Stimulated activated CD8-positive, alpha-beta memory T cell treated with anti-CD3 and anti-CD28 coated beads, Interleukin-7, amount 100 ng/mL, for 24 hours (primary cell): ENCODE results near the gene NAA60.

Experiments
- DNase-seq: peaks from one replicate; pipeline ENCODE4 v3.0.0-alpha.2; 2020; ENCODE audit warnings: low read depth

Gene NAA60

GRCh38 chr16:3443108-3444031 is at the start of gene NAA60, which contains the start of gene ZNF597:
Gene NAA60 (plus strand): TSS chr16:3443680. CDS start chr16:3476228, 32,548 bp downstream.
Gene ZNF597 (minus strand): TSS chr16:3443504. CDS start chr16:3443153, 351 bp downstream.
- DNase-seq: peak; percentile 43

- no peak for DNase-seq
Observed at GRCh38 chr16:3400446-3400778, 43.1 kb upstream of the NAA60 start.

- DNase-seq: peak; percentile 99
Observed at GRCh38 chr16:3400779-3401688, 42.4 kb upstream of the NAA60 start, which contains the start of the genes ZNF174 and ZSCAN32. Gene ZNF174 (plus strand): TSS chr16:3401215. CDS start chr16:3402005, 790 bp downstream. Gene ZSCAN32 (minus strand): TSS chr16:3401004. CDS start chr16:3397557, 3,447 bp downstream.

- no peak for DNase-seq
Observed at GRCh38 chr16:3401719-3402397, 41.6 kb upstream of the NAA60 start.

GRCh38 chr16:3408561-3409197 is 34.8 kb upstream of the NAA60 start:
- DNase-seq: no peak

GRCh38 chr16:3413730-3414379 is 29.6 kb upstream of the NAA60 start:
- no peak for DNase-seq

GRCh38 chr16:3431779-3432219 is 11.7 kb upstream of the NAA60 start:
- DNase-seq: peak; percentile 49

GRCh38 chr16:3434373-3434772 is 9.1 kb upstream of the NAA60 start:
- no peak for DNase-seq

- DNase-seq: no peak
Observed at GRCh38 chr16:3439637-3440036, 3.8 kb upstream of the NAA60 start.

GRCh38 chr16:3444032-3444388 is 530 bp downstream of the NAA60 start:
- no peak for DNase-seq

GRCh38 chr16:3454093-3454492 is 10.6 kb downstream of the NAA60 start:
- DNase-seq: no peak

- no peak for DNase-seq
Observed at GRCh38 chr16:3454631-3455147, 11.2 kb downstream of the NAA60 start.

GRCh38 chr16:3457434-3458252 is 14.2 kb downstream of the NAA60 start:
- peak; percentile 81 for DNase-seq

- no peak for DNase-seq
Observed at GRCh38 chr16:3458278-3458851, 14.9 kb downstream of the NAA60 start.

GRCh38 chr16:3458852-3459361 is 15.4 kb downstream of the NAA60 start:
- no peak for DNase-seq

GRCh38 chr16:3459401-3460090 is 16.1 kb downstream of the NAA60 start:
- no peak for DNase-seq

- no peak for DNase-seq
Observed at GRCh38 chr16:3460121-3460520, 16.6 kb downstream of the NAA60 start.

- no peak for DNase-seq
Observed at GRCh38 chr16:3460585-3460984, 17.1 kb downstream of the NAA60 start.

GRCh38 chr16:3461151-3461550 is 17.7 kb downstream of the NAA60 start:
- no peak for DNase-seq
